Right lobe of liver (tissue), 4 donors: ENCODE data around the gene LCE3E.

Experiments
- CTCF ChIP-seq, 4 donors: fragments of 200-600 bp in 3 of 4; fragments of 450-650 bp in 1 of 4; IDR thresholded peaks; one replicate each; pipeline versions ENCODE4 v1.5.1 to v1.8.0; 2016 to 2022; ENCODE audit warnings: antibody characterized with exemption in 4 of 4, mild to moderate bottlenecking in 2 of 4
- POLR2A ChIP-seq: fragments of 450-650 bp; IDR thresholded peaks from one replicate; pipeline ENCODE4 v1.6.1; 2017; ENCODE audit warnings: antibody characterized with exemption, mild to moderate bottlenecking
- donor health status: DM: no; HTN: no; CAD: no.
- donor health status: DM: no; HTN: no; CAD: no.
- donor health status: DM: no; HTN: yes; CAD: no.

DNA sequence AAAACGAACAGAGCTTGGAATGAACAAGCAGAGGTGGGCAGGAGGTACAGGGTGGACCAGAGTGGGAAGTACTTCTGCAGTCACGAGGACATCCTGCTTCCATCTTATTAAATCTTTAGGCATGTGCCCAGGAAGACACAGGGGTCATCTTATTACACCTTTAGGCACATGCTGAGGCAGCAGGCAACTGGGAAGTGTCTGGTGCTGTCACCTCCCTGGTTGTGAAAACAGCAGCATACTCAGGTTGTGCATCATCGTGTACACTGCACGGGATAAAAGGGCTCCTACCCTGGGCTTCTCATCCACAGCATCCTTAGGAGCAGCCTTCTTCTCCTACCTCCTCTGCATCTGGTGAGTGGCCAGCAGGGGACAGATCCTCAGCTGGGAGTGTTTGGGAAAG lies 33.4 kb upstream of the LCE3E start, which contains the start of gene LCE3C:
- TF ChIP-seq CTCF (IDR thresholded peaks at IDR 0.05), result no peak
- no peak for TF ChIP-seq POLR2A
